ENCODE results near the gene PDE9A.

DNA sequence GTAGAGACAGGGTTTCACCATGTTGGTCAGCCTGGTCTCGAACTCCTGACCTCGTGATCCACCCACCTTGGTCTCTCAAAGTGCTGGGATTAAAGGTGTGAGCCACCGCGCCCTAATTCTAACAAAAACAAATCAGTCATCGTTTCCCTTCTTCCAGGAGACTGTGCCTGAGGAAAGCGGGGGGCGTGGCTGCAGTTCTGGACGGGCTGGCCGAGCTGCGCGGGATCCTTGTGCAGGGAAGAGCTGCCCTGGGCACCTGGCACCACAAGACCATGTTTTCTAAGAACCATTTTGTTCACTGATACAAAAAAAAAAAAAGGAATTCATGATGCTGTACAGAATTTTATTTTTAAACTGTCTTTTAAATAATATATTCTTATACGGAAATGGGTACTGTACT is 121.7 kb downstream of the PDE9A start:
- TF ChIP-seq POLR2AphosphoS5 (IDR thresholded peaks at IDR 0.05; ENCODE audit: low read depth, low read length) (no peak), TAF1 (IDR thresholded peaks at IDR 0.05; ENCODE audit: borderline replicate concordance, low read depth, low read length) (no peak)

All from GM12892 (cell line).